Spinal cord (tissue), 10 donors: ENCODE data around the gene SLC17A8. TPM values are rescaled to one million over a fixed set of nuclear protein-coding genes. Genes with fewer than 3 reads are reported as not detected.
"Not testable (repeated sequence)": the region's sequence is repeated elsewhere in the genome, so short reads cannot be mapped to it uniquely, and the experiment has no call there.

Source experiments
- DNase-seq, 6 donors: peaks; one replicate each; pipeline versions ENCODE4 v3.0.0 to v3.0.0-alpha.2; 2013 to 2015; ENCODE audit warnings: low spot score in 6 of 6, low read depth in 4 of 6
- H3K27ac ChIP-seq: one replicate; pipeline ENCODE4 v1.5.1; 2013; ENCODE audit warnings: low read depth, low read length, control low read depth
- H3K27me3 ChIP-seq: one replicate; pipeline ENCODE4 v1.6.1; 2013; ENCODE audit warnings: low read length; ENCODE audit not compliant: control insufficient read depth, insufficient read depth
- H3K36me3 ChIP-seq: one replicate; pipeline ENCODE4 v1.6.1; 2013; ENCODE audit warnings: low read length; ENCODE audit not compliant: control insufficient read depth, insufficient read depth
- H3K4me1 ChIP-seq: one replicate; pipeline ENCODE4 v1.6.1; 2013; ENCODE audit warnings: low read length; ENCODE audit not compliant: control insufficient read depth, insufficient read depth
- H3K4me3 ChIP-seq: one replicate; pipeline ENCODE4 v1.5.1; 2013; ENCODE audit warnings: low read depth, low read length, control low read depth
- H3K9me3 ChIP-seq: one replicate; pipeline ENCODE4 v1.6.1; 2013; ENCODE audit warnings: low read length; ENCODE audit not compliant: control insufficient read depth, insufficient read depth
- WGBS: methylation state at CpG from one replicate; pipeline ENCODE4 v1.1.5; 2013; ENCODE audit warnings: missing lambda C conversion rate; ENCODE audit not compliant: insufficient coverage; 5-methylcytosine and 5-hydroxymethylcytosine counted together
- long read RNA-seq, 4 donors: transcript quantifications; one replicate each; lab custom pipeline, GENCODE V29; 2026
- polyA plus RNA-seq, 2 donors: library from polyadenylated mRNA; unstranded; fragments of 120-200 nt; gene quantifications; one replicate each; pipeline ENCODE4 v1.2.1, GENCODE V29; 2013; ENCODE audit not compliant: insufficient read length in 2 of 2
- total RNA-seq, 2 donors: library from RNA; depleted of rRNA in 1 of 2; stranded (reverse); fragments of 120-200 nt in 1 of 2; fragments of >200 nt in 1 of 2; gene quantifications; one replicate each; pipeline versions ENCODE4 v1.2.3 to v1.2.4, GENCODE V29; 2013 to 2014
- donor health status: healthy.

The SLC17A8 gene
- total RNA-seq (10 to 100 TPM; 12.0 to 13.2 TPM), polyA plus RNA-seq (10 to 100 TPM in 1 of 2 donors, 1 to 10 TPM in 1; 9.3 to 17.4 TPM)
- long read RNA-seq, donor 1, partial matches to known transcripts: 0 of 2 reads
- long read RNA-seq, donor 1, other reads (novel, unspliced or antisense): 0 of 2 reads
- long read RNA-seq, donor 2: 0 reads
- long read RNA-seq, donor 3, partial matches to known transcripts: 0 of 1 reads
- long read RNA-seq, donor 3, other reads (novel, unspliced or antisense): 0 of 1 reads
- long read RNA-seq, donor 4: 0 reads

DNA sequence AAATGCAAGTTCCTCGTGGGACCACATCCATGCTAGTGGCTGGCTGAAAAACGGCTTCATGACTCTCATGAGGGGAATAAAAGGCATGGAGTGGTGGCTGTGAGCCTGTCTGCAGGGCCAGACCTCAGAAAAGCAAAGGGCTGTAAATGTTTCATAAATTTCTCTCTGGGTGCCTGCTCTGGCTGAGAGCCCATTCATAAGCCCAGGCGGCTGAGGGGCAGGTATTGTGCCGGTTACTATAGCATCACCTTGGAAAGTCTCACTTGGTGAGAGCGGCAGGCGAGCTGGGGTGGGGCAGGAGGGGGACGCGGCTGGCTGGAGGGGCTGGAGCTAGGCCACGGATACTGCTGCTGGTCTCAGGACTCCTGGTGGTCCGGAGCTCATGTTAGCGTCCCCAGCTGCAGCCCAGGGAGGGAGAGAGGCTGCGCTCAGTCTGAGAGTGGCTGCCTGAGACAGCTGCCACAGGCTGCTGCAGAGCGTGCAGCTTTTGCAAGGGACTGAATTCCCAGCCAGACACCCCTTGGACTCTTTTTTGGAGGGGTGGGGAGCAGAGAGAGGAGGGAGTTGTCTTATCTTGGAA lies at the start of gene SLC17A8:
SLC17A8 (plus strand) TSS at position 431 of the 580 bp plus-strand sequence. CDS start 318 bp downstream, outside the sequence.
- DNase-seq: peak in 3 of 6 donors; percentile 14 to 76 (median 43)
- H3K4me3 ChIP-seq: peak within 1 kb of the TSS; percentile 26

DNA sequence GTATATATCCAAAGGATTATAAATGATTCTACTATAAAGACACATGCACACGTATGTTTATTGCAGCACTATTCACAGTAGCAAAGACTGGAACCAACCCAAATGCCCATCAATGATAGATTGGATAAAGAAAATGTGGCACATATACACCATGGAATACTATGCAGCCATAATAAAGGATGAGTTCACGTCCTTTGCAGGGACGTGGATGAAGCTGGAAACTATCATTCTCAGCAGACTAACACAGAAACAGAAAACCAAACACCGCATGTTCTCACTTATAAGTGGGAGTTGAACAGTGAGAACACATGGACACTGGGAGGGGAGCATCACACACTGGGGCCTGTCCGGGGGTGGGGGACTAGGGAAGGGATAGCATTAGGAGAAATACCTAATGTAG lies 48.7 kb upstream of the SLC17A8 start:
- not testable (repeated sequence) for H3K27me3 ChIP-seq, H3K4me1 ChIP-seq, H3K9me3 ChIP-seq, DNase-seq, H3K4me3 ChIP-seq, H3K27ac ChIP-seq
- WGBS: no CpG with 5 or more reads among the region's 5 CpGs
- H3K36me3 ChIP-seq: peaks cover 17% of the 10 kb centered on the region

More for the DNA sequence above, at the start of gene SLC17A8:
- 5% methylated on average over 13 of the region's 13 CpGs for WGBS
- Histone ChIP-seq H3K36me3 (no peaks in the 10 kb centered on the region), H3K27me3 (peaks cover 2% of the 10 kb centered on the region), H3K9me3 (no peaks in the 10 kb centered on the region), H3K27ac (no peak within 1 kb of the TSS), H3K4me1 (peaks cover 5% of the 10 kb centered on the region)

DNA sequence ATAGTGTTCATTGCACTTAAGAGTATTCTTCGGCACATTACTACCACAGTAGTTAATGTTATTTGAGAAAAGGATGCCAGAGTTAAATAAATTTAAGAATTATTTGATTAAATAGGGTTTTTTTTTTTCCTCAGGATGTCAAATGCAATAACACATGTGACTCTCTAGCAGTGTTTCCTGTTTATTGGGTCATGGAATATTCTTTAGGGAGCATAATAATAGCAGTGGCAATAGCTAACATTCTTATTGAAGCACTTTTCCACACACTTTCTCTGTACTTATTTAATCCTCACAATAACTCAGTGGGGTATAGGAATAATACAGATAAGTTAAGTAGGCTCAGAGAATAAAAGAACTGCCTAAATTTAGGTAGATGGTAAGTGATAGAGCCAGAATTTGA lies 45.6 kb upstream of the SLC17A8 start:
- no peak for DNase-seq
- Histone ChIP-seq H3K9me3 (no peaks in the 10 kb centered on the region), H3K4me1 (no peaks in the 10 kb centered on the region), H3K36me3 (peaks cover 6% of the 10 kb centered on the region), H3K27me3 (no peaks in the 10 kb centered on the region), H3K4me3 (no peak overlapping the region), H3K27ac (no peak overlapping the region)
- no CpG with 5 or more reads among the region's 1 CpG for WGBS

DNA sequence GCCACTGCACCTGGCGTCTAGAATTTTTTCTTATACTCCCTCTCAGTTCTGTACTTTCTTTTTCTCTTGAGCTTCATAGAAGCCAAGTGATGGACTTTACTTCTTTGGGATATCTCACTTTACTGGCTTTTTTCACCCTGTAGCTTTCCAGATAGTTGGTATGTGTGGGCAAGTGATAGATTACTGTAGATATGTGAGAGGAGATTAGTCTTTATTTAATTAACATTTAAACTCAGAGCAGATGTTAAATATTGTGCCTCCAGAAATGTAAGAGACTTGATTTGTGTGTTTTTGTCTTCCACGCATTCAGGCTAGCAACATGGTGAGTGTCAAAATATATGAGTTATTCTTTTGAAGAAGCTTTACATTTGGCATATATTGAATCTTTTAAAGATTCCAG lies 39.5 kb upstream of the SLC17A8 start:
- no peak overlapping the region for H3K4me3 ChIP-seq
- no peaks in the 10 kb centered on the region for H3K27me3 ChIP-seq
- WGBS: no CpG with 5 or more reads among the region's 2 CpGs
- H3K4me1 ChIP-seq: no peaks in the 10 kb centered on the region
- DNase-seq: no peak
- H3K9me3 ChIP-seq: no peaks in the 10 kb centered on the region
- H3K27ac ChIP-seq: no peak overlapping the region
- H3K36me3 ChIP-seq: peaks cover 16% of the 10 kb centered on the region

DNA sequence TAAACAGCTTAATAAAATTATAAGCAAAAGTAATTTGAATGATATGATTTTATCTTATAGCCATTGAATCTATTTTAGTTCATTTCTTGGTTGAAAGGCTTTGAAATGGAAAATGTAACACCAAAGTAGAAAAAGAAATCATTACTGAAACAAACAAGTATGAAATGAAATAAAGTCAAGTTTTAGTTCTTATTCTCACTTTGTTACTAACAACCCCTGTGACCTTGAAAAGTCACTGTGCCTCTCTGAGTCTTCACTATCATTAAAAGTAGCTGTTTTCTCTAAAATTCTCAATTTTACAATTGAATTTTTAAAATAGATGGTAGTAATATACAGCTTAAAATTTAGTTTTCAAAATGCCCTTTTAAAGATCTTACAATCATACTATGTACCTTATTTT lies 32.4 kb upstream of the SLC17A8 start:
- Histone ChIP-seq H3K4me1 (no peaks in the 10 kb centered on the region), H3K9me3 (no peaks in the 10 kb centered on the region), H3K36me3 (peaks cover 9% of the 10 kb centered on the region), H3K27me3 (no peaks in the 10 kb centered on the region), H3K4me3 (no peak overlapping the region), H3K27ac (no peak overlapping the region)
- no peak for DNase-seq

DNA sequence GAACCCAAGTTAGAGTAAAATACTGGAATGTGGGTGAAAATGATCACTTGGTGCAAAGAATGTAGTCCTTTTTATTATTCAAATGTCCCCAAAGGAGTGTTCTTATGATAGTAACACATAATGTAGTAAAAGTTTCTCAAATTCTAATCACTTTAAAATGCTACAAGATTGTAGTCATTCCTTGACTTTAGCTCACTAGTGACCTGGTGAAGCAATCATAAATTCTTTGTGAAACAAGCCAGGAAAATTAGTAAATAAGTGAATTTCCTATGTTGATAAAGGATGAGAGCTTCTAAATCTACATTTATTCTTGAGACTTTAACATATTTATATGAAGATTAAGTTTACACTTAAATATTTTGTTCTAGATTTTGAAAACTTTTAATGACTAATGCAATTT lies 30.7 kb upstream of the SLC17A8 start:
- peaks cover 14% of the 10 kb centered on the region for H3K36me3 ChIP-seq
- no peak for DNase-seq
- no peaks in the 10 kb centered on the region for H3K4me1 ChIP-seq
- H3K27me3 ChIP-seq: no peaks in the 10 kb centered on the region
- no peak overlapping the region for H3K27ac ChIP-seq
- H3K4me3 ChIP-seq: no peak overlapping the region
- no peaks in the 10 kb centered on the region for H3K9me3 ChIP-seq

DNA sequence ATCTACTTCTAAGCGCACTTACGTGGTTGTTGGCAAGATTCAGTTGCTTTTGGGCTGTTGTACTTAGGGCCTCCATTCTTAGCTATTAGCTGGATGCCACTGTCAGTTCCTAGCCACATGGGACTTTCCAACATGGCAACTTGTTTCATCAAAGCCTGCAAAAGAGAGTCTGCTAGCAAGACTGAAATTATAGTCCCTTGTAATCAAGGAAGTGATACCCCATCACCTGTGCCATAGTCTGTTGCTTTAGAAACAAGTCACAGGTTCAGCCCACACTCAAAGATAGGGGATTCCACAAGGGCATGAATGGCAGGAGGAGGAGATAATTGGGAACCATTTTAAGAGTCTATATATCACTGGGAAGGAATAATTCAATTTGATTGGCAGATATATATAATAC lies 27.1 kb upstream of the SLC17A8 start:
- H3K9me3 ChIP-seq: no peaks in the 10 kb centered on the region
- peaks cover 16% of the 10 kb centered on the region for H3K36me3 ChIP-seq
- WGBS: 88% methylated on average over 2 of the region's 2 CpGs

DNA sequence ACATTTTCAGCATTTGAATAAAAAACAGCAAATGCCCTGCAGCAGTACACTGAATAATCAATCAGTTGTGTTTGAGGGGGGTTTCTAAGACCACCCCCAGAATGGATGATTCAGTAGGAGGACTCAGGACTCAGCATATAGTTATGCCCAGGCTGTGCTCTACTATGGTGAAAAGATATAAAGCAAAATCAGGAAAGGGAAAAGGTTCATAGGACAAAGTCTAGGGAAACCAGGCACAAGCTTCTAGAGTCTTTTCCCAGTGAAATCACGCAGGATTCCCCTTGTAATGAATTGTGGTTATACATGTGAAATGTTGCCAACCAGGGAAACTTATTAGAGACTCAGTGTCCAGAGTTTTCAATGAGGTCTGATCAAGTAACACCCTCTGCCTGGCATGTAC lies 25.0 kb upstream of the SLC17A8 start:
- Histone ChIP-seq H3K36me3 (peaks cover 18% of the 10 kb centered on the region), H3K27me3 (no peaks in the 10 kb centered on the region), H3K4me3 (no peak overlapping the region), H3K9me3 (no peaks in the 10 kb centered on the region), H3K27ac (no peak overlapping the region), H3K4me1 (no peaks in the 10 kb centered on the region)
- WGBS: 50% methylated on average over 1 of the region's 1 CpG
- DNase-seq: no peak

More for the DNA sequence above, 27.1 kb upstream of the SLC17A8 start:
- H3K27me3 ChIP-seq: no peaks in the 10 kb centered on the region
- H3K4me3 ChIP-seq: no peak overlapping the region
- H3K27ac ChIP-seq: no peak overlapping the region
- no peaks in the 10 kb centered on the region for H3K4me1 ChIP-seq
- DNase-seq: no peak

DNA sequence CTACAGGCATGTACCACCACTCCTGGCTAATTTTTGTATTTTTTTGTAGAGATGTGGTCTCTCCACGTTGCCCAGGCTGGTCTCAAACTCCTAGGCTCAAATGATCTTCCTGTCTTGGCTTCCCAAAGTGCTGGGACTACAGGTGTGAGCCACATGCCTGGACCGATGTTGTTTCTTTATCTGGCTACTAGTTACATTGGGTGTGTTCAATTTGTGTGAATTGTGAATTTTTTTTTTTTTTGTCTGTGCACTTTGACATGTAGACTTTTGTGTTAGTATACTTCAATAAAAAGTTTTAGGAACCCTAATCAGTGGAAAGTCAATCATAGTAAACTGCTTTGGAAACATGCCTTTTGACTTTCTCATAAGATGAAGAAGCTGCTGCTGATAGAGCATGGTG lies 24.0 kb upstream of the SLC17A8 start:
- 75% methylated on average over 1 of the region's 2 CpGs for WGBS
- H3K9me3 ChIP-seq: no peaks in the 10 kb centered on the region

DNA sequence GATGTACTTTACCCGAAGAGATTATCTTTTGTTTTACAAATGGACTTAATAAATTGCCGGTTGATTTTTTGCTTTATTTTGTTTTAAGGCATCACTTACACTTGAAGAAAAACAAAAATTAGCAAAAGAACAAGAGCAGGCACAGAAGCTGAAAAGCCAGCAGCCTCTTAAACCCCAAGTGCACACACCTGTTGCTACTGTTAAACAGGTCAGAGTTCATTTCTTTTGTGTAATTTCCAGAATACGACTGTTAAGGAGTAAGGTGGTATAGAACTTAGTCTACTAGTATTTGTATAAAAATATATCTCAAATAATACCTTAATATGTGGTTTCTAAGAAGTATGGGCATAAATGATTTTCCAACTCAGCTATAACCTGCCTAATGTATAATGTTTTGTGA lies 19.6 kb upstream of the SLC17A8 start:
- H3K4me1 ChIP-seq: no peaks in the 10 kb centered on the region
- H3K27ac ChIP-seq: no peak overlapping the region
- H3K36me3 ChIP-seq: peaks cover 6% of the 10 kb centered on the region
- no peak overlapping the region for H3K4me3 ChIP-seq
- no CpG with 5 or more reads among the region's 3 CpGs for WGBS
- H3K9me3 ChIP-seq: no peaks in the 10 kb centered on the region
- no peak for DNase-seq
- H3K27me3 ChIP-seq: no peaks in the 10 kb centered on the region

More for the DNA sequence above, 24.0 kb upstream of the SLC17A8 start:
- no peak overlapping the region for H3K27ac ChIP-seq
- peaks cover 15% of the 10 kb centered on the region for H3K36me3 ChIP-seq
- H3K27me3 ChIP-seq: no peaks in the 10 kb centered on the region
- H3K4me1 ChIP-seq: no peaks in the 10 kb centered on the region
- no peak overlapping the region for H3K4me3 ChIP-seq
- no peak for DNase-seq
